Measurements from ENCODE around the gene TEKT5.

TEKT5 gene

GRCh38 chr16:10611825-10612342 lies 82.8 kb downstream of the TEKT5 start:
- DNase-seq (ENCODE audit: low read depth in 2 of 2, low spot score in 1 of 2): no peak

GRCh38 chr16:10610499-10611184 lies 84.1 kb downstream of the TEKT5 start:
- DNase-seq (ENCODE audit: low read depth in 2 of 2, low spot score in 1 of 2): no peak

- no peak for DNase-seq (ENCODE audit: low read depth in 2 of 2, low spot score in 1 of 2)
Observed at GRCh38 chr16:10609402-10609774, 85.3 kb downstream of the TEKT5 start.

GRCh38 chr16:10608687-10609401 lies 85.9 kb downstream of the TEKT5 start:
- no peak for DNase-seq (ENCODE audit: low read depth in 2 of 2, low spot score in 1 of 2)

- DNase-seq (ENCODE audit: low read depth in 2 of 2, low spot score in 1 of 2): no peak
Observed at GRCh38 chr16:10607157-10607556, 87.6 kb downstream of the TEKT5 start.

- no peak for DNase-seq (ENCODE audit: low read depth in 2 of 2, low spot score in 1 of 2)
Observed at GRCh38 chr16:10606607-10607006, 88.1 kb downstream of the TEKT5 start.

- DNase-seq (ENCODE audit: low read depth in 2 of 2, low spot score in 1 of 2): no peak
Observed at GRCh38 chr16:10605636-10606035, 89.1 kb downstream of the TEKT5 start.

GRCh38 chr16:10601444-10602408 lies 93.0 kb downstream of the TEKT5 start:
- no peak for DNase-seq (ENCODE audit: low read depth in 2 of 2, low spot score in 1 of 2)

- no peak for DNase-seq (ENCODE audit: low read depth in 2 of 2, low spot score in 1 of 2)
Observed at GRCh38 chr16:10600782-10601443, 93.8 kb downstream of the TEKT5 start.

- DNase-seq (ENCODE audit: low read depth in 2 of 2, low spot score in 1 of 2): no peak
Observed at GRCh38 chr16:10599626-10600025, 95.1 kb downstream of the TEKT5 start.

GRCh38 chr16:10598157-10598556 lies 96.6 kb downstream of the TEKT5 start:
- DNase-seq (ENCODE audit: low read depth in 2 of 2, low spot score in 1 of 2): no peak

- DNase-seq (ENCODE audit: low read depth in 2 of 2, low spot score in 1 of 2): no peak
Observed at GRCh38 chr16:10597187-10597601, 97.5 kb downstream of the TEKT5 start.

- DNase-seq (ENCODE audit: low read depth in 2 of 2, low spot score in 1 of 2): no peak
Observed at GRCh38 chr16:10594312-10594950, 100.3 kb downstream of the TEKT5 start.

- no peak for DNase-seq (ENCODE audit: low read depth in 2 of 2, low spot score in 1 of 2)
Observed at GRCh38 chr16:10592611-10593010, 102.1 kb downstream of the TEKT5 start.

GRCh38 chr16:10590342-10590741 lies 104.4 kb downstream of the TEKT5 start:
- no peak for DNase-seq (ENCODE audit: low read depth in 2 of 2, low spot score in 1 of 2)

GRCh38 chr16:10589109-10589508 lies 105.6 kb downstream of the TEKT5 start:
- no peak for DNase-seq (ENCODE audit: low read depth in 2 of 2, low spot score in 1 of 2)

- DNase-seq (ENCODE audit: low read depth in 2 of 2, low spot score in 1 of 2): no peak
Observed at GRCh38 chr16:10587622-10588021, 107.1 kb downstream of the TEKT5 start.

GRCh38 chr16:10584981-10585438 lies 109.7 kb downstream of the TEKT5 start:
- no peak for DNase-seq (ENCODE audit: low read depth in 2 of 2, low spot score in 1 of 2)

- DNase-seq (ENCODE audit: low read depth in 2 of 2, low spot score in 1 of 2): no peak
Observed at GRCh38 chr16:10583269-10583668, 111.5 kb downstream of the TEKT5 start.

- DNase-seq (ENCODE audit: low read depth in 2 of 2, low spot score in 1 of 2): no peak
Observed at GRCh38 chr16:10581507-10581906, 113.2 kb downstream of the TEKT5 start.
